OCI-LY7 (cell line): ENCODE results near the gene SLFN5.
"Not testable (repeated sequence)": the region's sequence is repeated elsewhere in the genome, so short reads cannot be mapped to it uniquely, and the experiment has no call there.

Experiments
- CTCF ChIP-seq: fragments of 200-600 bp; sonication (generic); conservative IDR thresholded peaks from 2 replicates; pipeline ENCODE4 v1.5.1; 2014; ENCODE audit warnings: mild to moderate bottlenecking, antibody characterized with exemption, low read length, moderate library complexity, mixed read lengths
- EZH2phosphoT487 ChIP-seq: fragments of 200-600 bp; sonication (generic); IDR thresholded peaks from 2 replicates; pipeline ENCODE4 v1.6.1; 2018; ENCODE audit warnings: low read depth, borderline replicate concordance, mild to moderate bottlenecking, mixed run types, antibody characterized with exemption, low read length, moderate library complexity, mixed read lengths

DNA sequence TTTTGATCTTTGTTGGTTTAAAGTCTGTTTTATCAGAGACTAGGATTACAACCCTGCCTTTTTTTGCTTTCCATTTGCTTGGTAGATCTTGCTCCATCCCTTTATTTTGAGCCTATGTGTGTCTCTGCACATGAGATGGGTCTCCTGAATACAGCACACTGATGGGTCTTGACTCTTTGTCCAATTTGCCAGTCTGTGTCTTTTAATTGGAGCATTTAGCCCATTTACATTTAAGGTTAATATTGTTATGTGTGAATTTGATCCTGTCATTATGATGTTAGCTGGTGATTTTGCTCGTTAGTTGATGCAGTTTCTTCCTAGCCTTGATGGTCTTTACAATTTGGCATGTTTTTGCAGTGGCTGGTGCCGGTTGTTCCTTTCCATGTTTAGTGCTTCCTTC, 40.3 kb upstream of the SLFN5 start:
- not testable (repeated sequence) for TF ChIP-seq EZH2phosphoT487, CTCF
